ENCODE data around the gene GJC1. TPM values are rescaled to one million over a fixed set of nuclear protein-coding genes. Genes with fewer than 3 reads are reported as not detected.
A peak's percentile ranks its signal among the peaks of the same experiment; 100 is the strongest.

Gene GJC1
- 7.5 and 13.9 TPM in 2 replicates for total RNA-seq

- peak; percentile 55 for DNase-seq
Measured at GRCh38 chr17:44829523-44830358, at the start of gene GJC1. GJC1 (minus strand) TSS chr17:44830287; CDS start chr17:44805817, 24,470 bp downstream.

- no peak for DNase-seq
Measured at GRCh38 chr17:44879376-44879775, 49.3 kb upstream of the GJC1 start.

GRCh38 chr17:44878627-44879221, 48.6 kb upstream of the GJC1 start:
- peak; percentile 63 for DNase-seq

GRCh38 chr17:44877121-44877520, 47.0 kb upstream of the GJC1 start:
- DNase-seq: no peak

- no peak for DNase-seq
Measured at GRCh38 chr17:44875761-44876160, 45.7 kb upstream of the GJC1 start.

- peak; percentile 61 for DNase-seq
Measured at GRCh38 chr17:44872131-44872768, 42.2 kb upstream of the GJC1 start.

GRCh38 chr17:44871556-44871955, 41.5 kb upstream of the GJC1 start:
- DNase-seq: no peak

GRCh38 chr17:44867841-44868240, 37.8 kb upstream of the GJC1 start:
- DNase-seq: no peak

- no peak for DNase-seq
Measured at GRCh38 chr17:44865931-44866330, 35.8 kb upstream of the GJC1 start.

GRCh38 chr17:44865231-44865660, 35.2 kb upstream of the GJC1 start:
- peak; percentile 89 for DNase-seq

GRCh38 chr17:44864831-44865230, 34.7 kb upstream of the GJC1 start:
- no peak for DNase-seq

- DNase-seq: peak; percentile 83
Measured at GRCh38 chr17:44863061-44863918, 33.2 kb upstream of the GJC1 start.

GRCh38 chr17:44862278-44862914, 32.3 kb upstream of the GJC1 start:
- DNase-seq: peak; percentile 15

GRCh38 chr17:44859701-44860100, 29.6 kb upstream of the GJC1 start:
- no peak for DNase-seq

GRCh38 chr17:44854192-44854591, 24.1 kb upstream of the GJC1 start:
- no peak for DNase-seq

- DNase-seq: no peak
Measured at GRCh38 chr17:44850612-44851011, 20.5 kb upstream of the GJC1 start.

GRCh38 chr17:44850025-44850424, 19.9 kb upstream of the GJC1 start:
- no peak for DNase-seq

- no peak for DNase-seq
Measured at GRCh38 chr17:44848961-44849489, 18.9 kb upstream of the GJC1 start.

GRCh38 chr17:44848257-44848795, 18.2 kb upstream of the GJC1 start:
- no peak for DNase-seq

GRCh38 chr17:44847586-44847985, 17.5 kb upstream of the GJC1 start, which contains the start of gene HIGD1B:
HIGD1B (plus strand) TSS chr17:44847883; CDS start chr17:44848153, 270 bp downstream.
- no peak for DNase-seq

GRCh38 chr17:44846206-44846605, 16.1 kb upstream of the GJC1 start:
- no peak for DNase-seq
